Stimulated activated CD4-positive, alpha-beta T cell treated with anti-CD3 and anti-CD28 coated beads, Interleukin-15, amount 100 ng/mL, for 1 hour (primary cell): ENCODE data around the gene S100A16.
A peak's percentile ranks its signal among the peaks of the same experiment; 100 is the strongest.
"Not testable (repeated sequence)": the region's sequence is repeated elsewhere in the genome, so short reads cannot be mapped to it uniquely, and the experiment has no call there.

ENCODE experiments used
- DNase-seq, 2 donors: peaks; one replicate each; pipeline ENCODE4 v3.0.0-alpha.2; 2020; ENCODE audit warnings: low read depth in 1 of 2, low spot score in 1 of 2

S100A16 gene

GRCh38 chr1:153612755-153613331 lies at the start of gene S100A16:
TSS of gene S100A16 (minus strand) at chr1:153613137. CDS start at chr1:153608151, 4,986 bp downstream.
- DNase-seq, result no peak

- DNase-seq, result no peak
Measured at GRCh38 chr1:153662269-153662668, 49.3 kb upstream of the S100A16 start.

GRCh38 chr1:153661111-153661708 lies 48.3 kb upstream of the S100A16 start:
- DNase-seq, result no peak

- no peak for DNase-seq
Measured at GRCh38 chr1:153659656-153660055, 46.7 kb upstream of the S100A16 start.

- no peak for DNase-seq
Measured at GRCh38 chr1:153659175-153659534, 46.2 kb upstream of the S100A16 start.

GRCh38 chr1:153658400-153659174 lies 45.6 kb upstream of the S100A16 start, which contains the start of gene SNAPIN:
TSS of gene SNAPIN (plus strand) at chr1:153658703. CDS start at chr1:153658744, 41 bp downstream.
- peak; percentile 74 to 84 for DNase-seq

GRCh38 chr1:153655333-153655732 lies 42.4 kb upstream of the S100A16 start:
- no peak for DNase-seq

GRCh38 chr1:153652805-153653500 lies 40.0 kb upstream of the S100A16 start:
- no peak for DNase-seq

- DNase-seq, result no peak
Measured at GRCh38 chr1:153651771-153652170, 38.8 kb upstream of the S100A16 start.

GRCh38 chr1:153649863-153650235 lies 36.9 kb upstream of the S100A16 start:
- DNase-seq, result no peak

GRCh38 chr1:153649137-153649862 lies 36.4 kb upstream of the S100A16 start:
- no peak for DNase-seq

- DNase-seq, result no peak
Measured at GRCh38 chr1:153648000-153648643, 35.2 kb upstream of the S100A16 start.

- no peak for DNase-seq
Measured at GRCh38 chr1:153647346-153647714, 34.4 kb upstream of the S100A16 start.

- DNase-seq, result no peak
Measured at GRCh38 chr1:153646672-153647345, 33.9 kb upstream of the S100A16 start.

GRCh38 chr1:153643816-153644215 lies 30.9 kb upstream of the S100A16 start:
- DNase-seq, result no peak

- DNase-seq, result no peak
Measured at GRCh38 chr1:153643100-153643499, 30.2 kb upstream of the S100A16 start.

- DNase-seq, result no peak
Measured at GRCh38 chr1:153642161-153642560, 29.2 kb upstream of the S100A16 start.

- DNase-seq, result no peak
Measured at GRCh38 chr1:153640861-153641260, 27.9 kb upstream of the S100A16 start.

- DNase-seq, result not testable (repeated sequence)
Measured at GRCh38 chr1:153640213-153640612, 27.3 kb upstream of the S100A16 start.

GRCh38 chr1:153639280-153639679 lies 26.3 kb upstream of the S100A16 start:
- DNase-seq, result no peak
